HG03159 (cell line): ENCODE data around the gene ASMTL.
A peak's percentile ranks its signal among the peaks of the same experiment; 100 is the strongest.
"Not testable (repeated sequence)": the region's sequence is repeated elsewhere in the genome, so short reads cannot be mapped to it uniquely, and the experiment has no call there.

ENCODE experiments used
- ATAC-seq: cut with Tn5 transposase; IDR thresholded peaks from one replicate; pipeline ENCODE4 v1.9.1; 2021; ENCODE audit warnings: mild to moderate bottlenecking, moderate library complexity; ENCODE audit not compliant: unreplicated experiment

ASMTL gene

DNA sequence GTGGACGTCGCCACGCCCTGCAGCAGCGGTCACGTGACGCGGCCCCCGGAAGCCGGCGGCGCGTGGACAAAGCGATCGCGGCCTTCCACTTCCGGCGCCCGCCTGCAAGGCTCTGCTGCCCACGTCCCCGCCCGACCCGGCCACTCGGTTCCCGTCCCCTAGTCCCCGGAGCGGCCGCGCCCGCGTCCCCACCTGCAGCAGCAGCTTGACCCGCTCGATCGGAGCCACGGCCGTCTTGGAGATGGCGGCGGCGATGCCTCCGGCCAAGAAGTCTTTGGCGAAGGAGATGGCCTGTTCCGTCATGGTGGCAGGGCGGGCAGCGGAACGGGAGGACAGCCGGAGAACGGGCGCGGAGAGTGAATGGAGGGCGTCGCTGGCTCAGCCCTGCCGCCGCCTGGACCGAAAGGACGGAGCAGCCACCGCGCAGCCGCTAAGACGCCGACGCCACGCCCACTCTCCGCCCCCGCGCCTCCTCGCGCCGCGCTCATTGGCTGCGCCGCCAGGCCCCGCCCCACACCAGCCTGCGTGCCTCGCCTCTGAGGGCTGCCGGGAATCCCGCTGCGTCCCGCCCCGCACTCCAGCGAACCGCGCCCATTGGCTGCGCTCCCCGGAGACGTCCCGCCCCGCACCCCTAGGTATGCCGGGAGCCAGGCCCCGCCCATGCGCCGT lies 60.9 kb downstream of the ASMTL start, which contains the start of gene SLC25A6:
TSS of gene SLC25A6 (minus strand) at position 407 of the 669 bp plus-strand sequence. CDS start at position 303, 104 bp downstream.
- ATAC-seq: peak; percentile 93

DNA sequence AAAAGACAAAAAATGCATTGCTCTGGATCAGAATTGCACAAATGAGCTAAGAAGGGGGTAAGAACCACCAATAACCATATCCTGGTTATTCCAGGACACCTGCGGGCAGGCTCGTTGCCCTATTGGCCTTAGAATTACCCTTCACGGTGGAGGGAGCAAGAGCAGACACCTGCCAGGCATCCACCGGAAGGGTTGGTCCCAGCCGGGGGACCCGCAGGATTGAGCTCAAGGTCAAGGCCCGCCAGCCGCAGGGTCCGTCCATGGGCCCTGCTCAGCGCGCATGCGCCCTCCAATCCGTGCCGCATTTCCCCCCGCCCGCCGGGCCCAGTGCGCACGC lies 61.4 kb downstream of the ASMTL start:
- ATAC-seq: no peak

DNA sequence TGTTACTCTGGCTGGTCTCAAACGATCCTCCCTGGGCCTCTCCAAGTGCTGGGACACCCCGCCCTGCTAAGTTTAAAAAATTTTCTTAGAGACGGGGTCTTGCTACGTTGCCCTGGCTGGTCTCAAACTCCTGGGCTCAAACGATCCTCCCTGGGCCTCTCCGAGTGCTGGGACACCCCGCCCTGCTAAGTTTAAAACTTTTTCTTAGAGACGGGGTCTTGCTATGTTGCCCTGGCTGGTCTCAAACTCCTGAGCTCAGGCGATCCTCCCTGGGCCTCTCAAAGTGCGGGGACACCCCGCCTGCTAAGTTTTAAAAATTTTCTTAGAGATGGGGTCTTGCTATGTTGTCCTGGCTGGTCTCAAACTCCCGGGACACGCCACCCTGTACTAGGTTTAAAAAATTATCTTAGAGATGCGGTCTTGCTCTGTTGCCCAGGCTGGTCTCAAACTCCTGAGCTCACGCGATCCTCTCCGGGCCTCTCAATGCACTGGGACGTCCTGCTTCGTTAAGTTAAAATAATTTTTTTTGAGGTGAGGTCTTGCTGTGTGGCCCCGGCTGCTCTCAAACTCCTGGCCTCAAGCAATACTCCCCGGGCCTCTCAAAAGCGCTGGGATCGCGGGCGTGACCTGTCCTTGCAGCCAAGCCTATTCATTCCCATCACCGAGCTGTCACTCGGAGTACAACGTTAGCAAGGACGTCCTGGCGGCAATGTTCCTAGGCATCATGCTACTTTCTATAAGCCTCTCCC lies 61.9 kb downstream of the ASMTL start:
- ATAC-seq: no peak

DNA sequence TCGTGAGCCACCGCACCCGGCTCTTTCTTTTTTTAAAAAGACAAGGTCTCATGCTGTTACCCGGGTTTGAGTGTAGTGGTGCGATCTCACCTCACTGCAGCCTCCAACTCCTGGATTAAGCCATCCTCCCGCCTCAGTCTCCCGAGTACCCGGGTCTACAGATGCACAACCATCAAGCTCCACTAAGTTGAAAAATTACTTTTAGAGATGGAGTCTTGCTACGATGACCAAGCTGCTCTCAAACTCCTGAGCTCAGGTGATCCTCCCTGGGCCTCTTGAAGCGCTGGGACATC lies 62.8 kb downstream of the ASMTL start:
- ATAC-seq: no peak

DNA sequence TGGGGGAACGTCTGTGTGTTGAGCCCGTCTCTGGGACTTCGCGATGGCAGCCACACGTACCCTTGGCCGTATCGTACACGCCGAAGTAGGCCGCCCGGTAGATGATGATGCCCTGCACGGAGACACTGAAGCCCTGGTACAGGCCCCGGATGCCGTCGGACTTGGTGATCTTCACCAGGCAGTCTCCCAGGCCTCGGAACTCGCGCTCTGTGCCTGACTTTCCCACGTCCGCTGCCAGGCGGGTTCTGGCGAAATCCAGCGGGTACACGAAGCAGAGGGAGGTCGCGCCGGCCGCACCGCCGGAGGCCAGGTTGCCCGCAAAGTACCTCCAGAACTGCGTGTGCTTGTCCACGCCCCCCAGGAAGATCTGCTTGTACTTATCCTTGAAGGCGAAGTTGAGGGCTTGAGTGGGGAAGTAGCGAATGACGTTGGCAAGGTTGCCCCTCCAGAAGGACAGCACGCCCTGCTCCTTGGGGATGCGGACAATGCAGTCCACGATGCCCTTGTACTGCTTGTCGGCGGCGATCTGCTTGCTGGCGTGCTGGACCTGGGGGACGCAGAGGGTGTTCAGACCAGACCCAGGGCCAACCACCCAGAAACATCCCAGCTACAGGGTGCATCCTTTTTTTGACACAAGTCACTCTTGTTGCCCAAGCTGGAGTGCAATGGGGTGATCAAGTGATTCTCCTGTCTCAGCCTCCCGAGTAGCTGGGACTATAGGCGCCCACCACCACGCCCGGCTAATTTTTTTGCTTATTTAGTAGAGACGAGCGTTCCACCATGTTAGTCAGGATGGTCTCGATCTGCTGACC lies 63.3 kb downstream of the ASMTL start:
- no peak for ATAC-seq

DNA sequence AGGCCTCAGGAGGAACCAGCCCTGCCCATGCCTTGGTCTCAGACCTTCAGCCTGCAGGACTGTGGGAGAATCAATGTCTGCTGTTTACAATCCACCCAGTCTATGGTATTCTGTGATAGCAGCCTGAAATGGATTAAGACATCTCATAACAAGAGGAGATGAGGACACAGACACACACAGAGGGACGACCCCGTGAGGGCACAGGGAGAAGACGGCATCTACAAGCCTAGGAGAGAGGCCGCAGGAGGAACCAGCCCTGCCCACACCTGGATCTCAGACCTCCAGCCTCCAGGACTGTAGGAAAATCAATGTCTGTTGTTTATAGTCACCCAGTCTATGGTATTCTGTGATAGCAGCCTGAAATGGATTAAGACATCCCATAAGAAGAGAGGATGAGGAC lies 64.1 kb downstream of the ASMTL start:
- ATAC-seq: no peak

DNA sequence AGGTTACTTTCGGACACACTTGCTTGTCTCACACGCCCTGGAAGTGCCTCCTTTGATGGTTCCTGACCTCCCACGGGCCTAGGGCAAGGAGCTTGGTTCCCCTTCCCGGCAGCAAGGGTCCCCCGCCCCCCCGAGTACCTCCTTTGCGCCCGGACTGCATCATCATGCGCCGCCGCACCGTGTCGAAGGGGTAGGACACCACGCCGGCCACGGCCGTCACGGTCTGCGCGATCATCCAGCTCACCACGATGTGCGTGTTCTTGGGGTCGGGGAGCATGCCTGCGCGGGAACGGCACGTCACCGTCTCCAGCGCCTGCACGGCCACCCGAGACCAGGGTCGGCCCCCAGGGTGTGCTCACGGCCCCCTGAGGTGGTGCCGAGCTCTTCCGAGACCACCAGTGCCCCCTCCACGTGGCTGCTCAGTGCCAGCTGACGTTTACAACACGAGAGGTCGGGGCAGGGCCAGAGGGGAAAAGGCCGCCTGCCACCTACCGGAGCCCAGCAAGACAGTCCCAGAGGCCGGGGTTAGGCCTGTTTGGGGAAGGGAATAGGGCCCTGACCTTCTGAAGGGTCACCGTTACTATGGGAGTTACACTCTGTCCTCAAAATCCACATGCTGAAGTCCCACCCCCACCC lies 65.5 kb downstream of the ASMTL start:
- no peak for ATAC-seq

DNA sequence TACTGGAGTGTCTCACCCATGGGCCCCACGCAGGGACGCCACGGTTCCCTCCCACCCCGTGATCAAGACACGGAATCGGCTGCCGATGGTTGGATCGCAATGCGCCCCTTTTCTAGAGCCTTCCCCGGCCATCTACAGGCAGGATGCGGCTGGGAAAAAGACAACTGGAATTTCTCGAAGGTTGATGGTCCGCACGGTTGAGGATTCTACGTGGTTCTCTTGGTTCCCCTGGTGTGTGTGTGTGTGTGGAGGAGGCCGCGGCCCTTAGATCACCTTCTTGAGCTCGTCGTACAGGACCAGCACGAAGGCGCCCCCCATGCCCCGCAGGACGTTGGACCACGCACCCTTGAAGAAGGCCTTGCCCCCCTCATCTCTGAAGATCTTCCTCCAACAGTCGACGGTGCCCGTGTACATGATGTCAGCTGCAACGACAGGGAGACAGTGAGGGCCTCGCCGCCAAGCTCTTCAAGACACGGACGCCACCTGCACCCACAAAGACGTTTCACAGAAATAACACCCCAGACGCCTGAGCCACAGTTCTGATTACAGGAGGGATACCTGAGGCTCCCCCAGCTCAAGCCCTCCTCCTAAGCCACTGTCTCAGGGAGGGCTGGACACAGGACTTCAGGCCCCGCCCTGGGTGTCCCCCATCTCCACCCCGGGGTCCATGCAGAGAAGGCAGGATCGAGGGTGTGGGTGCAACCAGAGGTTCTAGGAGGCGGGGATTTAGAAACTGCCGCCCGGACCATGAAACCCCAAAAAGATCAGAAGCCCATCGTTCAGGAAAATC lies 66.2 kb downstream of the ASMTL start:
- ATAC-seq: no peak

DNA sequence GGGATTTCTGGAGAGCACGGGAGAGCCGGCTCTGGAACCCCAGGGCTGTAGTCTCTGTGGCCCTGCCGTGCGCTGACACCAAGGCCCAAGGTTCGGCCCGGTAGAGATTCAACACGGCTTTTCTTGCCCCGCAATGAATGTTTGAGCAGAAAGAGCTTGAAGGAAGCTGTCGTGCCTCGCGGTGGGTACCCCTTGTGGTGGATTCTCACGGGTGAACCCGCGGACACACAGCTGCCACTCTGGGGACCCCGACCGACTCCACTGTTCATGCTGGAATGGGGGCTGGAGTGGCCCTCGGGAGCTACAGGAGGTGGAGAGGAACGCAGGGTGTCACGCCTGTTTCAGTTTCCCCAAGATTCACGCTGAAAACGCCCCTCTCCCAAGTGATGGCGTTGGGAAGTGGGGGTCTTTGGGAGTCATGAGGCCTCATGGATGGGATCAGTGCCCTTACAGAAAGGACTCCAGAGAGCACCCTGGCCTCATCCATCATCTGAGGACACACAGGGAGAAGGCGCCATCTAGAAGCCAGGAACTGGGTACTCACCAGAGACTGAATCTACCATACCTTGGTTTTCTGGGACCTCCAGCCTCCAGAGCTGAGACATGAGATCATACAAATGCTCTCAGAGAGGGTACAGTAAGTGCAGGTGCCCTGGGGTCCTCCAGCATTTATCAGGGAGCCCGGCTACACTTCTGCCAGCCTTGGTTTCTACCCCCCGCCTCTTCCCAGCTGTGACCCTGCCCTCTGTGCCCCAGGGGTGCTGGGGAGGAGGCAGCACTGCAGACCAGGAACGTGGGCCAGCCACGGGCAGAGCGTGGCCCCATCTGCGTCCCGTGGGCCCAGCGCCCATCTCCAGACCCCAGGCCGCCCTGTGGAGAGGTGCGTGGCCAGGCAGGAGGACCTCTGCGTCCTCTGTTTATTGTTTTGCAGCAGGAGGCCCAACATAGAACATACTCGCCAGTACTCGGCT lies 67.2 kb downstream of the ASMTL start:
- ATAC-seq: no peak

DNA sequence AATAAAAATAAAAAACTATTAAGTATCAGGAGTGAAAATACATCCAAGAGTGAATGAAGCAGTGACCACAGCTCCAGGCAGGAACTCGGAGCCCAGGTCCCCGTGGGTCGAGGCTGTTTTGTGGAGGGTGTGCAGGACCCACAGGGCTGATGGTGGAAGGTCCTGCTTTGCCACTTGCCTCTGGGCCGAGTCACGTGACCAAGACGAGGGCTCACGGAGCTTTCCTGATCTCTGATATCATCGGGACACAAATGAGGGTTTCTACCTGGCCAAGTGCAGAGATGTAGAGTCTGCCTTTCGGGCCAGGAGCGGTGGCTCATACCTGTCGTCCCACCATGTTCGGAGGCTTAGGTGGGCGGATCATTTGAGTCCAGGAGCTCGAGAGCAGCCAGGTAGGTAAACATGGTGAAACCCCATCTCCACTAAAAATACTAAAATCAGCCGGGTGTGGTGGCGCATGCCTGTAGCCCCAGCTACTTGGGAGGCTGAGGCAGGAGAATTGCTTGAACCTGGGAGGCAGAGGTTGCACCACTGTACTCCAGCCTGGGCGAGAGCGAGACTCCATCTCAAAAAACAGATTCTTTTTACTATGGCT lies 68.0 kb downstream of the ASMTL start:
- no peak for ATAC-seq

DNA sequence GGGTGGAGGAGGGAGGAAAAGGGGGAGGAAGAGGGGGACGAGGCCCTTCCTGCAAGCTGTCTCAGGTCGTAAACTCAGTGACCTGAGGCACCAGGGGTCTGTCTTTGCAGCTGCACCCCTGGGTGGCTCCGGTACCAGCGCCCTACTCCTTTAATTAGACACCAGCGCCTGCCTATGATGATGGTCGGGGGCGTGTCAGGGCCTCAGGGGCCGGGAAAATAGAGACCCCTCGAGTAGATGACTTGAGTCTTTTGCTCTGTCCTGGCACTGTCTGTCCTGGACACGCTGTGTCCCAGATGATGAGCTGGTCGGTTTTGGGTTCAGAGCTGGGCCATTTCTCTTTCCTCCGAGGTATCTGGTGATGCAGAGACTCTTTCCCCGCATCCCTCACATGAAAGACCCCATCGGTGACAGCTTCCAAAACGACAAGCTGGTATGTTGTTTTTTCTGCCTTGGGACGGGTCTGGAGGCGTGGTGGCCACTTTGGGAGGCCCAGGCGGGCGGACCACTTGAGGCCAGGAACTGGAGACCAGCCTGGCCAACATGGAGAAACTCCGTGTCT lies 72.0 kb downstream of the ASMTL start:
- ATAC-seq: no peak

DNA sequence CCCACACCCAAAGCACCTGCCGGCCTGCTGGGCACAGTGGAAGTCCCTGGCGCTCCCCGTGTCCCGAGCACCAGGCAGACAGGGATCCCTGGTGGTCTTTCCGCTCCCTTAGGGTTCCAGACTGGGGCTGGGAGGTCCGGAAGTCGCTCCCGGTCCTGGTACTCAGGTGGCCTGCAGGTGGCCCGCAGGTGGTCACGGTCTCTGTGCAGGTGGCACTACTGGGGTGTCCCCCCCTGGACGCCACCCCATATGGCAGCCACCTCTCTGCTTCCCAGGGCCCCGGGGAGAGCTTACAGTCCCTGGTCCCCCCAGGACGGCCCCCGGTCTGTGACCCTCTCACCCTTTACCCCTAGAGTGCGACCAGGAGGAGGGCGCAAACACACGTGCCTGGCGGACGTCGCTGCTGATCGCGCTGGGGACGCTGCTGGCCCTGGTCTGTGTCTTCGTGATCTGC lies 74.4 kb downstream of the ASMTL start:
- no peak for ATAC-seq

DNA sequence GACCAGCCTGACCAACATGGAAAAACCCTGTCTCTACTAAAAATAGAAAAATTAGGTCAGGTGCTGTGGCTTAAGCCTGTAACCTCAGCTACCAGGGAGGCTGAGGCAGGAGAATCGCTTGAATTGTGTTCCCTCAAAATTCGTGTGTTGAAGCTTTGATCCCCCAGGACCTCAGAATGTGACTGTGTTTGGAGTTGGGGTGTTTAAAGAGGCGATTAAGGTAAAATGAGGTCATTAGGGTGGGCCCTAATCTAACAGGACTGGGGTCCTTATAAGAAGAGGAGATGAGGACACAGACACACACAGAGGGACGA lies 84.4 kb downstream of the ASMTL start:
- ATAC-seq: no peak

DNA sequence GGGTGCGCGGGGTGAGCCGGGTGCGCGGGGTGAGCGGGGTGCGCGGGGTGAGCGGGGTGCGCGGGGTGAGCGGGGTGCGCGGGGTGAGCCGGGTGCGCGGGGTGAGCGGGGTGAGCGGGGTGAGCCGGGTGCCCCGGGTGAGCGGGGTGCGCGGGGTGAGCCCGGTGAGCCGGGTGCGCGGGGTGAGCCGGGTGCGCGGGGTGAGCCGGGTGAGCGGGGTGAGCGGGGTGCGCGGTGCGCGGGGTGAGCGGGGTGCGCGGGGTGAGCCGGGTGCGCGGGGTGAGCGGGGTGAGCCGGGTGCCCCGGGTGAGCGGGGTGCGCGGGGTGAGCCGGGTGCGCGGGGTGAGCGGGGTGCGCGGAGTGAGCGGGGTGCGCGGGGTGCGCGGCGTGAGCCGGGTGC lies 86.3 kb downstream of the ASMTL start:
- ATAC-seq: not testable (repeated sequence)

DNA sequence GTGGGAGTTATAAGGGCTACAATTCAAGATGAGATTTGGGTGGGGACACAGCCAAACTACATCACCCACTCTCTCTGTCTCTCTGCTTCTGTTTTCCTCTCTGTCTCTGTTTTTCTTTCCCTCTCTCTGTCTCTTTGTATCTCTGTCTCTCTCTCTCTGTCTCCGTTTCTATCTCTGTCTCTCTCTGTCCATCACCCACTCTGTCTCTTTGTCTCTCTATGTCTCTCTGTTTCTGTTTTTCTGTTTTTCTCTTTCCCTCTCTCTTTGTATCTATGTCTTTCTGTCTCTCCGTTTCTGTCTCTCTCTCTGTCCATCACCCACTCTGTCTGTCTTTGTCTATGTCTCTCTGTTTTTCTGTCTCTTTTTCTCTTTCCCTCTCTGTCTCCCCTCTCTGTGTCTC lies 90.8 kb downstream of the ASMTL start:
- ATAC-seq: no peak

DNA sequence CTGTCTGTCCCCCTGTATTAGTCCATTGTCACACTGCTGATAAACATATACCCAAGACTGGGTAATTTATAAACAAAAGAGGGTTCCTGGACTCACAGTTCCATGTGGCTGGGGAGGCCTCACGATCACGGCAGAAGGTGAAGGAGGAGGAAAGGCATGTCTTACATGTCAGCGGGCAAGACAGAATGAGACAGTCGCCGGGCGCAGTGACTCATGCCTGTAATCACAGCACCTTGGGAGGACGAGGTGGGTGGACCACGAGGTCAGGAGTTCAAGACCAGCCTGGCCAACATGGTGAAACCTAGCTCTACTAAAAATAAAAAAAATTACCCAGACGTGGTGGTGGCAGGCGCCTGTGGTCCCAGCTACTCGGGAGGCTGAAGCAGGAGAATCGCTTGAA lies 91.4 kb downstream of the ASMTL start:
- no peak for ATAC-seq

DNA sequence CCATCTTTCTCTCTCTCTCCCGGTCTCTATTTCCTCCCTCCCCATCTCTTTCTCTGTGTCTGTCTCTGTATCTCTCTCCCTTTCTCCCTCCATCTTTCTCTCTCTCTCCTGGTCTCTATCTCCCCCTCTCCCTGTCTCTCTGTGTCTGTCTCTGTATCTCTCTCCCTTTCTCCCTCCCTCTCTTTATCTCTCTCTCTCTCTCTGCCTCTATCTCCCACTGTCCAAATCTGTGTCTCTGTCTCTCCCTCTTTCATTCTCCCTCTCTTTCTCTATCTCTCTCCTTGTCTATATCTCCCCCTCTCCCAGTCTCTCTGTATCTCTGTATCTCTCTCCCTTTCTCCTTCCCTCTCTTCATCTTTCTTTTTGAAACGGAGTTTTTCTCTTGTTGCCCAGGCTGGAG lies 92.5 kb downstream of the ASMTL start:
- ATAC-seq: no peak

DNA sequence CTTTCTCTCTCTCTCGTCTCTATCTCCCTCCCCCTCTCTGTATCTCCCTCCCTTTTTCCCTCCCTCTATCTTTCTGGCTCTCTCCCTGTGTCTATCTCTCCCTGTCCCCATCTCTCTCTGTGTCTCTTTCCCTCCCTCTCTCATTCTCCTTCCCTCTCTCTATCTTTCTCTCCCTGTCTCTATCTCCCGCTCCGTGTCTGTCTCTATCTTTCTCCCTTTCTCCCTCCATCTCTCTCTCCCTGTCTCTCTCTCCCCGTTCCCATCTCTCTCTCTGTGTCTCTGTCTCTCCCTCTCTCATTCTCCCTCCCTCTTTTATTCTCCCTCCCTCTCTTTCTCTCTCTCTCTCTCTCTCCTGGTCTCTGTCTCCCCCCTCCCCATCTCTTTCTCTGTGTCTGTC lies 93.2 kb downstream of the ASMTL start:
- no peak for ATAC-seq
